ENCODE results near the gene CCDC6.

CCDC6 gene

DNA sequence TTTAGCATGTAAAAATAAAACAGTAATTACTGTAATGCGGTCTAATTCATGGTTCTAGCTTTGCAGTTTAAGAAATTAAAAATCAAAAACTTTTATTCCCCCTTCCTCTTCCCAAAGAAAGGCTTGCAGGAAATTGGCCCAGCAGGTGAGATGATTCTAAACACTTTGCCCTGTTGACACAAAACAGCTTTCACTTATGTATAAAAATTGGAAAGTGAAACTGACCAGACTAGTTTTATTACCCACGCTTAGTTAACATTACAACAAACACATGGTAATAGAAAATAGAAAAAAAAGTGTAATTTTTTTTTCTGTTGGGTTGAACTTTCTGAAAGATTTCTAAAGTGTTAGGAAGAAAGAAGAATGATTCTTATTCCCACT is 1.2 kb upstream of the CCDC6 start:
- TF ChIP-seq CTCF (IDR thresholded peaks at IDR 0.05), result no peak
- Histone ChIP-seq H3K27ac (peak overlapping the region; percentile 96 to 97), H3K4me3 (peak overlapping the region; percentile 97)
- DNase-seq (ENCODE audit: low spot score), result no peak

DNA sequence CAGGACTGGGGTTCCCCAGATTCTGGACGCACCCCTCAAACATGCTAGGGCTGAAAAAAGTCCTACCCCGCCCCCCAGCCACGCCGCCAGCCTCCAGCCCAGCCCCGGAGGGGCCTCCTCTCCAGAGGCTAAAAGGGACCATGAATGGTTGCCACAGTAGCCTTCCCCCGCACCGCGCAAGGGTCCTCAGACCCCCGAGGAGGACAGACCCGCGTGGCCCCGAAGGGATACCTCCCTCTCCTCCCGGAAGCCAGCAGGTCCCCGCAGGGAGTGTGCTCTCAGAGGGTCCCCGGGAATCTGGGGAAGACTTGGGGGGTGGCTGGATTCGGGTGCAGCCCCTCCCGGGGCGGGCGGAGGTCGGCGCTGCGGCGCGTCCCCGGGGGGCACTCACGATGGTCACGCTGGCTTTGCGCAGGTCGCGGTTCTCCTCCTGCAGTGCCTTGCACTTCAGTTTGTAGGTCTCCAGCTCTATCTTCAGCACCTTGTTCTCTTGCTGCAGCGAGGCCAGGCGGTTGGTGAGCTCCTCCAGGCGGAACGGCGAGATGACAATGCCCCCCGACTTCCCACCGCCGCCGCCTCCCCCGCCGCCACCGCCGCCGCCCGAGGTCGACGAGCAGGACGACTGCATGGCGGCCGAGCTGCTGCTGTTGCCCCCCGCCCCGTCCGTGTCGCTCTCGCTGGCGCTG is 482 bp downstream of the CCDC6 start:
- no peak for TF ChIP-seq CTCF (IDR thresholded peaks at IDR 0.05)
- peak overlapping the region; percentile 97 for H3K4me3 ChIP-seq
- H3K27ac ChIP-seq, result peak overlapping the region; percentile 96 to 97
- DNase-seq (ENCODE audit: low spot score), result no peak

DNA sequence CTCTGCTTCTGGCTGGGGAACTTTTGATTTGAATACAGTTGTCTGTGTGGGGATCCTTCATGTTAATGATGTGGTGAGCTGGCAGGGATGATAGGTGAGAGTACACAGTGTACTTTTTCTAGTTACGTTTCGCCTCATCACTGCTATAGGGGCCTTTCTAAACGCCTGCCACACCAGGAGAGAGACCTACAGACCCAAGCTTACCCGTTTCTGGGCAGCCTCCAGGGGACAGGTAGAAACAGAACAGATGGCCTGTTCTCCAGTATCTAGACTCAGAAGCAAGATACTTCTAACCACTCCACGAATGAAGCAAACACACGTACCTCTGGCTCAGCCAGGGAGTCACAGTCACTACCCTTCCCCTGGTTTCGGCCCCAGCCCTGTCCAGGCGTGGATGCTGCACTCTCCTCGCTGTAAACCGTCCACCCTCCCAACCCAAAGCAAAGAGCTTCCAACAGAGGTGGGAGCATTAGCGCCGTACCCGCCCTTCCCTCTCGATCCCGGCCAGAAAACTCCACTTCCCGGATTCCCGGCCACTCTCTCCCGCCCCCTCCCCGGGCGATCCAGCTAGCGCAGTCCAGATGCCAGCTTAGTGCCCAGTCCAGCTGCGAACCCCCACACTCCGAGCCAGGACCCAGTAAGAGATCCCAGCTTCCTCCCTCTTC is 1.2 kb downstream of the CCDC6 start:
- no peak for DNase-seq (ENCODE audit: low spot score)
- TF ChIP-seq CTCF (IDR thresholded peaks at IDR 0.05), result no peak

DNA sequence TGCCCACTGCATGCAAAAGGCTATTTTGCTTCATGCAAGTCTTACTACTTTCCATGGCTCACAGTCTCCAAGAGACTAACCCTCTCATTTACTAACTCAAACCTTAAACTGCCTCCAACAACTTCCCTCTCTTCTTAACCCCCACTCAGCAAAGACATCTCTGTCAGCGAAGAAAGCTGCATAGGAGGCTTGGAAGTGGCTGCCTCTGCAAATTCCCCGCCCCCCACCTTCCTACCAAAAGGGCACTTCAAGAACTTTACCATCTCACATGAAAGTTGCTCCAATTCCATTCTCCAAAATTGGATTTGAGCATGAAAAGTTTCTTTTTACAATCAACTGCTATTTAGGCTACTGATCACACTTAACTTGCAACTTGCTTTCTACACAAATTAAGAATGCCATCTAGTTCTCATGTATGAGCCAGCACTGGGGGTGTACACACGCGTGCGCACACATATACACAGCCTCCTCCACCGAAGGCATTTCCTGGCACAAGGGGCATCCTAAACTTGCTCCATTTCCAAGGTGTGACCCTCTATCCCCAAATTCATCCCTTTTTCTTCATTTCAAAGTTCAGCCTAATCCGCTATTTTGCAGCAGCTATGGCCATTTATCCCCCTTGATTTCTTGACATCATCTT is 1.8 kb downstream of the CCDC6 start:
- Histone ChIP-seq H3K27ac (peak overlapping the region; percentile 96 to 97), H3K4me3 (peak overlapping the region; percentile 97)
- DNase-seq (ENCODE audit: low spot score), result no peak
- no peak for TF ChIP-seq CTCF (IDR thresholded peaks at IDR 0.05)

More for the DNA sequence above, 1.2 kb downstream of the CCDC6 start:
- H3K27ac ChIP-seq, result peak overlapping the region; percentile 96 to 97
- H3K4me3 ChIP-seq, result peak overlapping the region; percentile 97

- Histone ChIP-seq H3K27ac (peak overlapping the region; percentile 96 to 97), H3K4me3 (peak overlapping the region; percentile 97)
- no peak for DNase-seq (ENCODE audit: low spot score)
- TF ChIP-seq CTCF (IDR thresholded peaks at IDR 0.05), result no peak
Observed at GRCh38 chr10:59903871-59904270, 2.5 kb downstream of the CCDC6 start.

GRCh38 chr10:59902016-59902415 is 4.3 kb downstream of the CCDC6 start:
- no peak for TF ChIP-seq CTCF (IDR thresholded peaks at IDR 0.05)
- Histone ChIP-seq H3K4me3 (no peak overlapping the region), H3K27ac (no peak overlapping the region)
- DNase-seq (ENCODE audit: low spot score), result no peak

All from coronary artery (tissue), 2 donors.